ENCODE results near the gene SETBP1.

The SETBP1 gene

DNA sequence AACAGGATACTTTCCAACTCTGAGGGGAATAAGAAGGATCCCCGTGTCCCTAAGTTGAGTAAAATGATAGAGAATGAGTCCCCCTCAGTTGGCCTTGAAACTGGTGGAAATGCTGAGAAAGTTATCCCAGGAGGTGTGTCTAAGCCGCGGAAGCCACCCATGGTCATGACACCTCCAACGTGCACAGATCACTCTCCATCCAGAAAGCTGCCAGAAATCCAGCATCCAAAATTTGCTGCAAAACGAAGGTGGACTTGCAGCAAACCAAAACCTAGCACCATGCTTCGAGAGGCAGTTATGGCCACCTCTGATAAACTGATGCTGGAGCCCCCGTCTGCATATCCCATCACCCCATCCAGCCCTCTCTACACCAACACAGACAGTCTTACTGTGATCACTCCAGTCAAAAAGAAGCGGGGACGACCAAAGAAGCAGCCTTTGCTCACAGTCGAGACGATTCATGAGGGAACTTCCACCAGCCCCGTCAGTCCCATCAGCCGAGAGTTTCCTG lies 270.1 kb downstream of the SETBP1 start:
- DNase-seq: no peak

DNA sequence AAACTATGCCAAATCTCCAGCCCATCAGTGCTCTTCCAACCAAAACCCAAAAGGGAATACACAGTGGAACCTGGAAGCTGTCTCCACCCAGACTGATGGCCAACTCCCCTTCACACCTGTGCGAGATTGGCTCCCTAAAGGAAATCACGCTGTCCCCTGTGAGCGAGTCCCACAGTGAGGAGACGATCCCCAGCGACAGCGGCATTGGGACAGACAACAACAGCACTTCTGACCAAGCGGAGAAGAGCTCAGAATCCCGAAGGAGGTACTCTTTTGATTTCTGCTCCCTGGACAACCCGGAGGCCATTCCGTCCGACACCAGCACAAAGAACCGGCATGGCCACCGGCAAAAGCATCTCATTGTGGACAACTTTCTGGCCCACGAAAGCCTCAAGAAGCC lies 271.1 kb downstream of the SETBP1 start:
- no peak for DNase-seq

- no peak for DNase-seq
These were observed 273.6 kb downstream of the SETBP1 start for GRCh38 chr18:44954257-44954656.

GRCh38 chr18:44955825-44956224 lies 275.1 kb downstream of the SETBP1 start:
- DNase-seq: no peak

DNA sequence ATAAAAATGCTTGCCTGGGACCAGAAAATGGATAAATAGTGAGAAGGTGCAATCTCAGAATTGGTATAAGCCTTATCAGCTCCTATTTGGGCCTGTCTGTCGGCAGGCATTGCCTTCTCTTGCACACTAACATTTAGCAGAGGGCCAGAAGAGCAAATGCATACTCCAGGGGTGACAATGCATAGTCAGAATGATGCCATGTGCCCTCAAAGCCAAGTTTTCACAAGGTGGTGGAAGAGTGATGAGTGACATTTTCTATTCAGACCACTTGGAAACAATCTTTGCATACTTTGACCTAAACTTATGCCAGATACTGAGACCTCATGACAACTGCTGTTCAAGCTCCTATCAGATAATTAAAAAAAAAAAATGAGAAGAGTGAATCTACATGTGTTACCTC lies 276.3 kb downstream of the SETBP1 start:
- DNase-seq: no peak

- no peak for DNase-seq
These were observed 276.8 kb downstream of the SETBP1 start for GRCh38 chr18:44957461-44957860.

DNA sequence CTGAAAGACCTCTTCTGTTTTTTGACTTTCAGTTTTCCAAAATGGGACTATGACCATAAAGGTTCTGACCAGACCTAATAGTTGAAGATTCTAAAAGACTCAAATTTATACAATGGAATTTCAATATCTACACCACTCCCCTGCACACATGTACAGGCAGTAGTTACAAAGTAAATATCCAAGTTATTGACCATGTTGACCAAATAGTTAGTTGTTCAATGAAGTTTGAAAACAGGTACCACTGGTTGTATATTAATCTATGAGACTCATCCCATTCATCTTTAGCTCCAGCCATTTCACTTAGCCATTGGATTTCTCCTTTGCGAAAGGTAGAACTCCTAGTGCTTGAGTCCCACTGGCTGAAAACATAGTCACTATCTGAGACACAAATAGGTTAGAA lies 277.4 kb downstream of the SETBP1 start:
- no peak for DNase-seq

GRCh38 chr18:44958455-44958854 lies 277.8 kb downstream of the SETBP1 start:
- no peak for DNase-seq

- DNase-seq: no peak
These were observed 278.3 kb downstream of the SETBP1 start for GRCh38 chr18:44959013-44959412.

- DNase-seq: no peak
These were observed 279.9 kb downstream of the SETBP1 start for GRCh38 chr18:44960580-44960979.

DNA sequence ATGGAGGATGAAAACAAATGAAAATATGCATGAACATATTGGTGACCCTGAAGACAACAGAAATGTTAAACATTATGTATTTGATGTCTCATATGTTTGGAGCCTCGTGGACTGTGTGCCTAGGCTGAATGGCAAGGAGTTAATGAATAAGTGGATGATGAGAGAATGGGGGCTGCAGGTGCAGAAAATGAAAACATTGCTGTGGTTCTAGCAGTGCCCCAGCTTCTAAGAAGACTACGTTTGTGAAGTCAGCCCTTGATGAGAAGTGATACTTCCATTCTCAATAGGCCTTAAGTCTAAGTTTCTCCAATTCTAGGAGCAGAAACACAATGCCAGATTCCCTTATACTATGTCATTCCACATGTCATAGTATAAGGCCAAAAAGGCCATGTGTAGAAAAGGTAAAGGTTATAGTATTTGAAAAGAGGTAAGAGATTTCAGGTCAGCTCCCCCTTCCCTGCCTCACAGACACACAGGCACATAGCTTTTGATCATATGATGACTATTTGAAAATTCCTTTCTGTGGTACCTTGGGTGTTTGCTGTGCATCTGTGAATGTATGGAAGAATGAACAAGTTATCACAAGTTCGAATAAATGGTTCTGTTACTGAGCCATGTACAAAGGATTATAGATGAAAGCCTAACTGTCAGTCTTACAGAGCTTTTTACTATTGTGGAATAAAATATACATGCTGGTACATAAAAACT lies 280.8 kb downstream of the SETBP1 start:
- DNase-seq: no peak

DNA sequence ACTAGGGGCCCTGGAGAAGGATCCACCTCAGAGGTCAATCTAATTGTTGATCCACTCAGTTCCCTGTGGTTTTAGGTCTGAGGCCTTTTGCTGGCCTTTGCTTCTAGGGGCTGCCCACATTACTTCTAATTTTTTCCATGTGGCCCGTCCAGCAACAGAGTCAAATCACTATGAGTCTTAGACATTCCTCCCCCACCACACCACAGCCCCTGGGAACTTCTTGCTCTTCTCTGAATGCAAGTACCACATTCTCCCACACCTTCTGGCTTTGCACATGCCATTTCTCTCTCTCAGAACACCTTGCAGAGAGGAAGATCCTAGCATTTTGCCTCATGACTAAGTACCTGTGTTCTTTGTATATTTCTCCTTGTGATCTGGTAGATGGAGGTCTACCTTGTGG lies 286.9 kb downstream of the SETBP1 start:
- no peak for DNase-seq

DNA sequence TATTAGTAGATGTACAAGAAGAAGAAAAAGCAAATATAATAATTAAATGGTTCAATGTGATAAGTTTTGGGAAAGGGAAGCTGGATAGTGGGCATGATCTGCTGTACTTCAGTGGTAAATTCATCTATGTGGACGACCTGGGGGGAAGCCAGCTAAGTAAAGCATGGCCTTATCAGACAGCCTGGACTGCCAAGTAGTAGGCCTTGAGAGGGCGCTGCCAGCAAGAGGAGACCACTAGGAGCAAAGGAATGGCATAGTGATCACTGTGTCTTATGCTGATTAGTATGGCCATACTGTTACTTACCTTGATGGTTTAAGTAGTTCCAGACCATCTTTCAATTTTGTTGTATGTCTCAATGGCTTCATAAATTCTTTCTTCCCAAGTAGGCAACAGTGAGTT lies 287.6 kb downstream of the SETBP1 start:
- DNase-seq: no peak

DNA sequence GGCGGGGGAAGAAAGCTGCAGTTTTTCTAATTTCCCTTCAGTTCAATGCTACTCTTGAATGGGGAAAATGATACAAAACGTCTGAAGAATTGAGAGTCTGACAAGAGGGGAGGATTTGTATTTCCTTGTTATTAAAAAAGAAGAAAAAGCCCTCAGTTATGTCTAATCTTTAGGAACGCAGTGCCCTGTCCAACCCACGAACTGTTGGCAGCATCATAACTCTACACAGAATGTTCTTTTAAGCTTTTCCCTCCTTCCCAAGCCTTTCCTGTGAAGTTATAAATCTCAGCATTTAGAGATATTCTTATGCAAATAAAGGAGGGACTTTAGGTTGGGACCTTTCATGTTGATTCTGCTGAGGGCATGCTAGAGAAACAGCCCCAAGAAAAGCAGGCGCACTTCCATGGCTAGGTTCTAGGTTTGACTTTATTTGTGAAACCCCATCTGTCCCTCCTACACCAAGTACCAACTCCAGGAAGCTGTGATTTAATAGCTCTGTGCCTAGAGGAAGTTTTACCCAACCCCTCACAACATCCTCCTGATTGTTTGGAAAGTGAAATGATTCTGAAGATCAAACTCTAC lies 288.6 kb downstream of the SETBP1 start:
- no peak for DNase-seq

- no peak for DNase-seq
These were observed 292.6 kb downstream of the SETBP1 start for GRCh38 chr18:44973282-44973681.

DNA sequence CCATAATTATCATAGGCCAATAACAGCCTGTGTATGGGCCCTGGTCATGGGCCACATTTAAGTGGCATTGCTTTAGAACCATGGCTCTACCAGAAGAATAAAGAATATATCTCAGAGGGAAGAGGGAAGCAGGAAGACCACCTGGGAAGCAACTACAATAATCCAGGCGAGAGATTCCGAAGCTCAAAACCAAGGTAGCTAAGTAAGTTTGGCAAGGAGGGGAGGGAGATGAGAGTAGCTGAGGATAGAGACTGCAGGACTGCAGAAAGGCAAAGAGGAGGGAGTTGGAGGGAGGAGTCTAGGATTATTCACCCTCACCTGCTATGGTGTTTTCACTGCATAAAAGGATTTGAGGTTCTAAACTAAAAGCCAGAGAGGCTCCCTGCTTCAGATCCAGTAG lies 293.5 kb downstream of the SETBP1 start:
- DNase-seq: no peak

- no peak for DNase-seq
These were observed 297.2 kb downstream of the SETBP1 start for GRCh38 chr18:44977856-44978255.

GRCh38 chr18:44979748-44980147 lies 299.1 kb downstream of the SETBP1 start:
- DNase-seq: no peak

DNA sequence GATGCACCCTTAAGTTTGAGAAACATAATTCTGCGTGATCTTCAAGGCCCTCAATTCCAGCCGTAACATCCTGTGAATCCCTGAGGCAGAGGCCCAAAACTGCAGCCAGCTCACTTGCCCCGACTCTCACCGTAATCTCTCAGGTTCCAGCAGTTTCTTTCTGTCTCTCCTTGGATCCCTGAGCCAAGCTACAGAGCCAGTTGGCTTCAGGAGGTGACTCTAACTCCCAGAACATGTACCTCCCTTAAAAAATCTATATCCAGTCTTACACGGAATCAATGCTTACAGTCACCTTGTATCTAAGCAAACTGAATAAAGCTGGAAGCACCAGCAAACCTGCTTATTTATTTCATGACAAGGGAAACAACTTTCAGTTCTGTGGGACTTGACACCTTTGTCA lies 300.4 kb downstream of the SETBP1 start:
- no peak for DNase-seq

GRCh38 chr18:44986933-44987332 lies 306.2 kb downstream of the SETBP1 start:
- no peak for DNase-seq

DNA sequence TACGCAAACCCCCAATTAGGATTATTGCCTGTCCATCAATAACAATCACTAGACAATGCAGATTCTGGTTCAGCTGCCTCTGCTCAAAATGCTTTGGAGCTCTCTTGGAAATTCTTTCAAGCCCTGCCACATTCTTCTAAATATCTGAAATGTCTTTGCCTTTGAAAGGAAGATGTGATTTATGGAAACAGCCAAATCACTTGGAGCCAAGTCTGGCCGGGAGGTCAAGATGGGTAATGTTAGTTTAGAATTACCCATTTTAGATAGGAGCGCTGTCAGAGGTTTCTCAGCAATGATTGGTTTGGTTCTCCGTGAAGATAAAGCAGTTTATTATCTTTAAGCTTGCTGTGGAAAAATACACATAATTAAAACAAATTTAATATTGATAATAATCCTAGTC lies 306.7 kb downstream of the SETBP1 start:
- no peak for DNase-seq

DNA sequence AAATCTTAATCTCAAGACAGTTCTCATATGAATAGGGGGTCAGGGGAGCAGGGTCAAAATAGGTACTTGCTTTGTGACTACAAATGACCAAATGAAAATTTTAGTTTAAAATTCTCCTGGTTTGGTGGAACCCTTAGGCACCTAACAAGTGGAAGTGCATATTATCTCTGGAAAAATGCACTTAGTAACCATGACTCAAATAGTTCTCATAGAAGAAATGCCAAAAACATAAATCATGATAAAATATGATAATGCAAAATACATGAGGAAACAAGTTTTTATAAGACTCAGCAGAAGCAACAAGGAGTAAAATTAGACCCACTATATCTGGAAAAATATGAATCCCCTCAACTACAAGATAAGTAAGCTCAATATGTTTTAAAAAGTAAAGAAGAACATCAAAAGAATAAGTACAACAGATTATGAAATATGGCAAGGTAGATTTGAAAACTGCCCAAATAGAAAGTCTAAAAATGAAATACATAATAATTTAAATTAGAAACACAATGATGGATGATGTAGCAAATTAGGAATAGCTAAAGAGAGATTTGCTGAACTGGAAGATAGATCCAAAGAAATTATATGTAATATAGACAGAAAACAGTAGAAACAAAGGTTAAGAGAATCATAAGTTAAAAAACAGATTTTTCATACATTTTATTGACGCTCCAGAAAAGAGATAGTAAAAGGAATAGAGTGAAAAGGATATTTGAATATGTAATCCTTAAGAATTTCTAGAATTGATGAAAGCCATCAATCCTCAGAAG lies 308.3 kb downstream of the SETBP1 start:
- DNase-seq: no peak

GRCh38 chr18:44996261-44996660 lies 315.6 kb downstream of the SETBP1 start:
- DNase-seq: peak in 1 of 2 donors; percentile 6

DNA sequence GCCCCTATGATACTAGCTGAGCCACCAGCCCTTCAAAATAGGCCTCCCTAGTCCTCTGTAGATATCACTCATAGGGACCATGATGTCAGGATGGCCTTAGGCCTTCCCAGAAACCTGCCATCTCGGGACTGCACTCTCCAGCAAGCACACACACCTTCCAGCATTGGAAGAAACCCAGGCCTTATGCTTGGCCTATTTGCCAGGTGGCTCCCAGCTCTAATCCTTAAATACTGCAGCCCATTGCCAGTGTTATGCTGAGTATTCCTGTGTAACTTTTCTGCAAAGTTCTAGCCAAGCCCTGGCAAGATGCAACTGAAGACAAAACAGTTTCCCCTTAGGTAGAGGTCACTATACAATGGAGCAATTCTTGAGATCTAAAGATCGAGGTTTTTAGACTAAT lies 316.5 kb downstream of the SETBP1 start:
- DNase-seq: no peak
